T47D (cell line): ENCODE measurements around the gene CRTC3.

Source experiments
- DNase-seq, 2 experiments: peaks; one replicate each; pipeline versions ENCODE4 v3.0.0 to v3.0.0-alpha.2; 2011 to 2012; ENCODE audit warnings: low read depth in 1 of 2, low spot score in 1 of 2
- JUND ChIP-seq: IDR thresholded peaks from 2 replicates; pipeline ENCODE4 v1.6.1; 2012; ENCODE audit warnings: low read depth
- in situ Hi-C: cut with HindIII; loops from 2 replicates; pipeline ENCODE4 v1.10.0; 2016; ENCODE audit warnings: low sequenced_read_pairs, low pct_unique_long_range_greater_than_20kb

Gene CRTC3

DNA sequence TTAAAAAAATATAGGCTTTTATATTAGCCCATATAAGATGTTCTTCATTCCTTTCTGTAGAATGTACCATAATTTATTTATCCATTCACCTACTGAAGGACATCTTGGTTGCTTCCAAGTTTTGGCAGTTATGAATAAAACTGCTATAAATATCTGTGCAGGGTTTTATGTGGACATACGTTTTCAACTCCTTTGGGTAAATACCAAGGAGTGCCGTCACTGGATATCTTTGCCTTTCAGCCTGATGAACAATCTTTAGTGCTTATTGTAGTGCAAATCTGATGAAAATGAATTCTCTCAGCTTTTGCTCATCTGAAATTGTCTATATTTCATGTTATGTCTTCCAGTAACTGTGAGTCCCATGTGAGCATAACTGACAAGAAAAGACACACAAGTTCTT, 160.9 kb downstream of the CRTC3 start:
- TF ChIP-seq JUND: no peak
- in situ Hi-C loops: no loop called here
- DNase-seq: no peak

DNA sequence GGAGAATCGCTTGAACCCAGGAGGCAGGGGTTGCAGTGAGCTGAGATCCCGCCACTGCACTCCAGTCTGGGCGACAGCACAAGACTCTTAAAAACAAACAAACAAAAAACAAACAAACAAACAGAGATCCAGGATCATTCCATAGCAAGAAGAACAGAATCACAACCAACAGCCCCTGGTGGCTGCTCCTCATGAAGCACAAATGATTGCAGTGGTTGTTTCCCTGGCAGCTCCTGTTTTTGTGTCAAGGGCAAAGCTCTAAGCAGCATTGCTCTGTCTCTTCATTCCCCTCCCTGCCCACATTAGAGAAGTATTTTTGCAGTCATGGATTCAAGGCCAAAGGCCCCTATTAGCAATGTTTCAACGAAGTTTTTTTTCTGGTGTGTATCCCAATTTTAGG, 161.6 kb downstream of the CRTC3 start:
- DNase-seq: no peak
- TF ChIP-seq JUND: no peak
- in situ Hi-C loops: no loop called here

DNA sequence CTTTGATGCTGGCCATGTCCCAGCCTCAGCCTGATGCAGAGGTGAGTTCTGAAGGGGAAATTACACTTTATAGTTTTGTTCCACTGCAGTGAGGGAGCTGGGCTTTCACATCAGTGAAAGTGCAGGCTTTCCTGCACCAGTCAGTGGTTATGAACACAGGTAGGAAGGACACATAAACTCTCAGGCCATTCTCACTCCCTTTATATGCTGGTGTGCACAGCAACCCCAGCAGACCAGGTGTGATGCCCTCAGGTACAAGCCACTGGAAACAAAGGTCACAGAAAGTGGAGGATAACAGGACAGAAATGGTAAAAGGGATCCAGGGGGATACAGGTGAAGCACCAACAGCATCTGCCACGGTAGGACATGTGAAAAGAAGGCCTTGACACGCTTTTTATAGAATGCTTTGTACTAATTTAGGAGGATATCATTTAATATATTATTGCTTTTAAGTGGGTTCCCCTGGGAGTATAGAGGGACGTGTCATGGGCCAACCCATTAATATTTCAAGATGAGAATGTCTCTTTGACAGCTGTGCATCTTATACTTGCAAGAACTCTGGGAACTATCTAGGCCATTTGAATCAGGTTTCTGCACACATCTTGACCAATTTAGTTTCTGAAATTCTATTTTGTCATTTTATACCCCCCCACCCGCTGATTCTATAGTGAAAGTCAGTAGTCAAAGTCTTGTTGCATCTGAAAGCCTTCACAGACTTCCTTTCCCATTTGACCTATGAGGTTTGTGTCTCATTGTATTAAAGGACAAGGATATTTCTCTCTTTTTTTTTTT, 162.5 kb downstream of the CRTC3 start:
- in situ Hi-C loops: no loop called here
- no peak for DNase-seq
- no peak for TF ChIP-seq JUND
